Mesenchymal stem cell (in vitro differentiated cells and primary cell): ENCODE results near the gene CEP72.

ENCODE experiments used
- DNase-seq: peaks from one replicate; pipeline ENCODE4 v3.0.0-alpha.2; 2013
- H2AFZ ChIP-seq: one replicate; pipeline ENCODE4 v1.6.1; 2013; ENCODE audit warnings: low read depth, mild to moderate bottlenecking, control low read depth, inconsistent platforms, low read length, moderate library complexity
- H2AK5ac ChIP-seq: 2 replicates; pipeline ENCODE4 v1.6.1; 2013; ENCODE audit warnings: low read length, moderate library complexity, mild to moderate bottlenecking, inconsistent platforms; ENCODE audit not compliant: severe bottlenecking
- H2BK120ac ChIP-seq: one replicate; pipeline ENCODE4 v1.6.1; 2013; ENCODE audit warnings: low read depth, mild to moderate bottlenecking, inconsistent platforms, low read length, moderate library complexity
- H2BK12ac ChIP-seq, 2 experiments: one replicate each; pipeline ENCODE4 v1.6.1; 2013; ENCODE audit warnings: inconsistent platforms in 2 of 2, low read length in 2 of 2, mild to moderate bottlenecking in 2 of 2, moderate library complexity in 2 of 2, control low read depth in 1 of 2
- H2BK15ac ChIP-seq: one replicate; pipeline ENCODE4 v1.6.1; 2013; ENCODE audit warnings: mild to moderate bottlenecking, low read depth, inconsistent platforms; ENCODE audit not compliant: poor library complexity, severe bottlenecking
- H2BK5ac ChIP-seq: 2 replicates; pipeline ENCODE4 v1.6.1; 2013; ENCODE audit warnings: low read depth, mild to moderate bottlenecking, low read length, control low read depth, inconsistent platforms; ENCODE audit not compliant: poor library complexity, severe bottlenecking
- H3K14ac ChIP-seq, 2 experiments: one replicate each; pipeline ENCODE4 v1.6.1; 2013; ENCODE audit warnings: inconsistent platforms in 2 of 2, low read length in 2 of 2, control low read depth in 1 of 2, mild to moderate bottlenecking in 1 of 2, moderate library complexity in 1 of 2
- H3K18ac ChIP-seq, 2 experiments: one replicate each; pipeline ENCODE4 v1.6.1; 2013; ENCODE audit warnings: inconsistent platforms in 2 of 2, low read length in 2 of 2, control low read depth in 1 of 2, low read depth in 1 of 2, mild to moderate bottlenecking in 1 of 2
- H3K23ac ChIP-seq, 2 experiments: one replicate each; pipeline ENCODE4 v1.6.1; 2013; ENCODE audit warnings: inconsistent platforms in 2 of 2, low read length in 2 of 2, mild to moderate bottlenecking in 2 of 2, moderate library complexity in 2 of 2, control low read depth in 1 of 2
- H3K27ac ChIP-seq: 2 replicates; pipeline ENCODE4 v1.5.1; 2013; ENCODE audit warnings: mild to moderate bottlenecking, moderate library complexity, low read length, control low read depth, inconsistent platforms; ENCODE audit not compliant: poor library complexity, severe bottlenecking
- H3K27me3 ChIP-seq, 2 experiments: 2 replicates each; pipeline versions ENCODE4 v1.6.1 to v1.7.0; 2013; ENCODE audit warnings: low read length in 2 of 2, mild to moderate bottlenecking in 2 of 2, moderate library complexity in 2 of 2, control low read depth in 1 of 2, inconsistent platforms in 1 of 2; ENCODE audit not compliant: control insufficient read depth in 1 of 2, insufficient read depth in 1 of 2
- H3K36me3 ChIP-seq, 2 experiments: 2 replicates each; pipeline versions ENCODE4 v1.6.1 to v1.7.0; 2013; ENCODE audit warnings: low read length in 2 of 2, control low read depth in 1 of 2, inconsistent platforms in 1 of 2, low read depth in 1 of 2, mild to moderate bottlenecking in 1 of 2; ENCODE audit not compliant: insufficient read depth in 2 of 2, control insufficient read depth in 1 of 2
- H3K4ac ChIP-seq, 2 experiments: one replicate each; pipeline ENCODE4 v1.6.1; 2013; ENCODE audit warnings: inconsistent platforms in 2 of 2, low read length in 2 of 2, mild to moderate bottlenecking in 2 of 2, moderate library complexity in 2 of 2, control low read depth in 1 of 2, low read depth in 1 of 2
- H3K4me1 ChIP-seq: 2 replicates; pipeline ENCODE4 v1.6.1; 2013; ENCODE audit warnings: low read depth, low read length, control low read depth; ENCODE audit not compliant: control insufficient read depth, insufficient read depth
- H3K4me2 ChIP-seq: 2 replicates; pipeline ENCODE4 v1.6.1; 2013; ENCODE audit warnings: low read length, mild to moderate bottlenecking, inconsistent platforms; ENCODE audit not compliant: poor library complexity, severe bottlenecking
- H3K4me3 ChIP-seq, 2 experiments: 2 replicates each; pipeline versions ENCODE4 v1.5.1 to v1.7.0; 2013; ENCODE audit warnings: low read length in 2 of 2, mild to moderate bottlenecking in 2 of 2, control low read depth in 1 of 2, low read depth in 1 of 2; ENCODE audit not compliant: insufficient read depth in 1 of 2
- H3K79me1 ChIP-seq: replicated peaks from 2 replicates; pipeline ENCODE4 v1.6.1; 2013; ENCODE audit warnings: mild to moderate bottlenecking, control low read depth, low read length, inconsistent platforms; ENCODE audit not compliant: poor library complexity, severe bottlenecking
- H3K9ac ChIP-seq: 2 replicates; pipeline ENCODE4 v1.7.0; 2013; ENCODE audit warnings: mild to moderate bottlenecking, low read length, moderate library complexity
- H3K9me3 ChIP-seq: 2 replicates; pipeline ENCODE4 v1.7.0; 2013; ENCODE audit warnings: mild to moderate bottlenecking, low read length; ENCODE audit not compliant: control insufficient read depth
- H4K8ac ChIP-seq: one replicate; pipeline ENCODE4 v1.6.1; 2013; ENCODE audit warnings: inconsistent platforms, mild to moderate bottlenecking, low read length, moderate library complexity
- H4K91ac ChIP-seq: one replicate; pipeline ENCODE4 v1.6.1; 2013; ENCODE audit warnings: mild to moderate bottlenecking, low read length, inconsistent platforms
- WGBS: methylation state at CpG from one replicate; pipeline ENCODE4 v1.1.7; 2013; ENCODE audit warnings: mixed read lengths; 5-methylcytosine and 5-hydroxymethylcytosine counted together

CEP72 gene

DNA sequence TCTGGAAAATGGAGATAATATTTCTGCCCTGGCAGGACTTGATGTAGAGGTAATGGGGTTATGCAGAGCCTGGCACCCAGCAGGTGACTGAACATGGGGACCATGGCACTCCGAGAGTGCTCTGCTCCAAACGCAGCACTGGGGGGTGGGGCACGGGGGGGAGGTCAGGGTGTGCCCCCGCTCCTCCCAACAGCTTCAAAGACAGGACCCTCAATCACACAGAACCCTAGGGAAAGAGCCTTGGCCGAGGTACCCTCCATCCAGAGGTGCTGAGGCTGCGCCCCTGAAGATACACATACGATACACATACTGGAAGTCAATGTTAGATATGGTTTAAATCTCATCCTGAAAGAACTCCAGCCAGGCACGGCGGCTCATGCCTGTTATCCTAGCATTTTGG is 26.6 kb upstream of the CEP72 start:
- no peak overlapping the region for H2AK5ac ChIP-seq
- H2BK120ac ChIP-seq, result no peak overlapping the region
- H3K27me3 ChIP-seq, result peaks cover 28 to 56% of the 10 kb centered on the region in 2 experiments
- H2BK5ac ChIP-seq, result no peak overlapping the region
- no peak overlapping the region for H2BK15ac ChIP-seq
- H4K8ac ChIP-seq, result no peak overlapping the region
- no peak overlapping the region for H3K4ac ChIP-seq
- no peaks in the 10 kb centered on the region for H3K36me3 ChIP-seq
- no peaks in the 10 kb centered on the region for H3K4me1 ChIP-seq
- H3K9me3 ChIP-seq, result no peaks in the 10 kb centered on the region
- H2AFZ ChIP-seq, result no peak overlapping the region
- no peaks in the 10 kb centered on the region for H3K79me1 ChIP-seq
- no peak for DNase-seq
- 65% methylated on average over 6 of the region's 9 CpGs for WGBS
- no peak overlapping the region for H3K23ac ChIP-seq
- no peak overlapping the region for H3K4me2 ChIP-seq
- H3K14ac ChIP-seq, result no peak overlapping the region
- no peak overlapping the region for H3K4me3 ChIP-seq
- no peak overlapping the region for H3K27ac ChIP-seq
- H3K18ac ChIP-seq, result no peak overlapping the region
- no peak overlapping the region for H4K91ac ChIP-seq
- no peak overlapping the region for H2BK12ac ChIP-seq
- H3K9ac ChIP-seq, result no peak overlapping the region

DNA sequence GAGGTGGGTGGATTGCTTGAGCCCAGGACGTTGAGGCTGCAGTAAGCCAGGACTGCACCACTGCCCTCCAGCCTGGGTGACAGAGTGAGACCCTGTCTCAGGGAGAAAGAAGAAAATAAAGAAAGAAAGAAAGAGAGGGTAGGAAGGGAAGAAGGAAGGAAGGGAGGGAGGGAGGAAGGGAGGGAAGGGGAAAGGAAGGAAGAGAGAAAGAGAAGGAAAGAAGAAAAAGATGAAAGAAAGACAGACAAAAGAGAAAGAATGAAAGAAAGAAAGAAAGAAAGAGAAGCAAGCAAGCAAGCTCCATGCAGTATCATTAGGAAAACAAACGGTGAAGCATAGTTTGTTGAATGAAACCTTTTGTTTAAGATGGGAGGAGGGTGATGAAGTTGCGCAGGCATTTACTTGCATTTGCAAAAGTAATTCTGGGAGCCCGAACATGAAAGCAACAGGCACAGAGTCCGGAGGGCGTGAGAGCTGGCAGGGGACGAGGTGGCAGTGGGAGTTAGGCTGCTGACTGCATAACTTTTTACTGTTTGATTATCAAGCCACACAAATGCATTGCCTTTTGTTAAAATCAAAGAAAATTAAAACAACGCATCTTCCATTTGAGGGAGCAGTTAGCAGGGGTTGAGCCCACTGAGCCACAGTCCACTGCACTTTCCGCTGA is 26.0 kb upstream of the CEP72 start:
- H3K4me2 ChIP-seq, result no peak overlapping the region
- H3K4me1 ChIP-seq, result no peaks in the 10 kb centered on the region

DNA sequence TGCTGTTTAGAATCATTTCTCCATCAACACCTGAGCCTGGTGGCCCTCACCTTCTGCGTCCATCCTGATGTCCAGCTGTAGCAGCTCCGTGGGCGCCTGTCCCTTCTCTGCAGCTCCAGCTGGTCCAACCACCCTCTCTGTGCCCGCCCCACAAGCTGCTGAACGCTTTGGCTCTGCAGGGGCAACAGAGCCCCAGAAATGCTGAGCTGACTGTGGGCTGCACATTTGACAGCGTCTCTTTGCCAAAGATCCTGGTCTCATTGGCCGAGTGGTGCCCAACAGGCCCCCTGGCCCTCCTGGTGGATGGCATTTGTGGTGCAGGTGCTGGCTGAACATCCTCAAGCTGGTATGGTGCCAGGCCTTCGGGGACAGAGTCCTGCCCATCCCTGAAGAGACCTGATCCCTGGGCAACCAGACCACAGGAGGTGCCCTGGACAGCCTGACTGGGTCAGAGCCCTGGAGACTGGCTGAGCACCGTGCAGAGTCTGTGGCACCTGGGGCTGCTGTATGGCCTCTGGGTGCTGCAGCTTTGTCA is 25.3 kb upstream of the CEP72 start:
- 72% methylated on average over 9 of the region's 9 CpGs for WGBS
- H2AFZ ChIP-seq, result no peak overlapping the region
- no peak overlapping the region for H3K23ac ChIP-seq

More for the DNA sequence above, 26.0 kb upstream of the CEP72 start:
- H3K4me3 ChIP-seq, result no peak overlapping the region
- H4K8ac ChIP-seq, result no peak overlapping the region
- H2BK15ac ChIP-seq, result no peak overlapping the region
- H3K9ac ChIP-seq, result no peak overlapping the region
- no peak overlapping the region for H3K18ac ChIP-seq
- DNase-seq, result no peak
- H2BK5ac ChIP-seq, result no peak overlapping the region
- no peak overlapping the region for H3K27ac ChIP-seq
- H2BK120ac ChIP-seq, result no peak overlapping the region
- no peak overlapping the region for H3K4ac ChIP-seq
- no peak overlapping the region for H3K23ac ChIP-seq
- no peak overlapping the region for H2BK12ac ChIP-seq
- no peak overlapping the region for H4K91ac ChIP-seq
- H3K27me3 ChIP-seq, result peaks cover 28 to 50% of the 10 kb centered on the region in 2 experiments
- H3K9me3 ChIP-seq, result no peaks in the 10 kb centered on the region
- no peak overlapping the region for H2AK5ac ChIP-seq
- H3K14ac ChIP-seq, result no peak overlapping the region
- WGBS, result 57% methylated on average over 8 of the region's 9 CpGs
- H3K36me3 ChIP-seq, result no peaks in the 10 kb centered on the region
- H3K79me1 ChIP-seq, result no peaks in the 10 kb centered on the region
- H2AFZ ChIP-seq, result no peak overlapping the region

DNA sequence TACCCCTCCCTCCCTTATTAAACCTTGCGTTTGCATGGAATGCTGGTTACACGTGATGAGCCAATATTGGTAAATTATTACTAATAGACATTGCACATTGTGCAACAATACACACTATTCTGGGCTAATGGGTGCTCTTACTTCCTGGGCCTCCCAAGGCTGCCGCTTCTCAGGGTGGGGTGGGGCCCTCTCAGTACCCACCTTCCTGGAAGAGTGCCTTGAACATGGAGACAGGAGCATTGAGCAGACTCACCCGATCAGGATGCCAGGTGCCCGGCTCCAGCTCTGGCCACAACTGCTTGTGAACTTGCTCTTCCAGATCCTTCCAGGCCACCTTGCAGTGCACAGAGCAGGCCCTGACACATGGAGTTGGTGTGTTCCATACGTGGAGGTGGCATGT is 24.7 kb upstream of the CEP72 start:
- H3K4me1 ChIP-seq, result no peaks in the 10 kb centered on the region

More for the DNA sequence above, 25.3 kb upstream of the CEP72 start:
- no peak overlapping the region for H2BK120ac ChIP-seq
- no peak overlapping the region for H3K9ac ChIP-seq
- H3K14ac ChIP-seq, result no peak overlapping the region
- no peaks in the 10 kb centered on the region for H3K79me1 ChIP-seq
- H2BK5ac ChIP-seq, result no peak overlapping the region
- no peak overlapping the region for H2AK5ac ChIP-seq
- H4K8ac ChIP-seq, result no peak overlapping the region
- no peak overlapping the region for H2BK12ac ChIP-seq
- H3K18ac ChIP-seq, result no peak overlapping the region
- DNase-seq, result no peak
- H3K4me1 ChIP-seq, result no peaks in the 10 kb centered on the region
- H3K4me2 ChIP-seq, result no peak overlapping the region
- H3K27ac ChIP-seq, result no peak overlapping the region
- H4K91ac ChIP-seq, result no peak overlapping the region
- no peak overlapping the region for H3K4ac ChIP-seq
- H2BK15ac ChIP-seq, result no peak overlapping the region
- H3K9me3 ChIP-seq, result no peaks in the 10 kb centered on the region
- H3K4me3 ChIP-seq, result no peak overlapping the region
- no peaks in the 10 kb centered on the region for H3K36me3 ChIP-seq
- H3K27me3 ChIP-seq, result peaks cover 32 to 50% of the 10 kb centered on the region in 2 experiments

More for the DNA sequence above, 24.7 kb upstream of the CEP72 start:
- Histone ChIP-seq H3K9ac (no peak overlapping the region), H2AFZ (no peak overlapping the region), H3K4me3 (no peak overlapping the region), H3K36me3 (no peaks in the 10 kb centered on the region), H3K79me1 (no peaks in the 10 kb centered on the region), H3K4ac (no peak overlapping the region), H2BK5ac (no peak overlapping the region), H3K27ac (no peak overlapping the region), H2AK5ac (no peak overlapping the region), H3K14ac (no peak overlapping the region), H3K18ac (no peak overlapping the region), H2BK120ac (no peak overlapping the region), H4K8ac (no peak overlapping the region), H3K23ac (no peak overlapping the region), H2BK12ac (no peak overlapping the region), H3K27me3 (peaks cover 34 to 49% of the 10 kb centered on the region in 2 experiments), H3K4me2 (no peak overlapping the region), H2BK15ac (no peak overlapping the region), H3K9me3 (no peaks in the 10 kb centered on the region), H4K91ac (no peak overlapping the region)
- no peak for DNase-seq
- 93% methylated on average over 4 of the region's 6 CpGs for WGBS
